T-helper 22 cell (primary cell): ENCODE data around the gene TNFRSF9.

ENCODE experiments used
- DNase-seq: peaks from one replicate; pipeline ENCODE4 v3.0.0-alpha.2; 2020; ENCODE audit warnings: low read depth

The TNFRSF9 gene

GRCh38 chr1:7869136-7869920, 71.3 kb downstream of the TNFRSF9 start:
- no peak for DNase-seq

GRCh38 chr1:7868070-7868780, 72.4 kb downstream of the TNFRSF9 start:
- DNase-seq: no peak

GRCh38 chr1:7865978-7866377, 74.7 kb downstream of the TNFRSF9 start:
- no peak for DNase-seq
